NOMO-1 treated with dmso at 0.1 percent for 144 hours (cell line): ENCODE data around the gene GRB7.
"Not testable (repeated sequence)": the region's sequence is repeated elsewhere in the genome, so short reads cannot be mapped to it uniquely, and the experiment has no call there.

ENCODE experiments used
- DNase-seq: peaks from one replicate; lab custom pipeline; 2025; ENCODE audit not compliant: unreplicated experiment; lab: John Stamatoyannopoulos, UW

The GRB7 gene

GRCh38 chr17:39732586-39732985 lies 5.2 kb upstream of the GRB7 start:
- no peak for DNase-seq

- DNase-seq, result no peak
These were observed 1.9 kb upstream of the GRB7 start for GRCh38 chr17:39735882-39736281.

GRCh38 chr17:39736319-39737165 lies 1.2 kb upstream of the GRB7 start:
- no peak for DNase-seq

- DNase-seq, result no peak
These were observed 455 bp upstream of the GRB7 start for GRCh38 chr17:39737206-39737759.

- no peak for DNase-seq
These were observed 797 bp downstream of the GRB7 start for GRCh38 chr17:39738568-39738901.

- DNase-seq, result no peak
These were observed 1.5 kb downstream of the GRB7 start for GRCh38 chr17:39738983-39739884.

GRCh38 chr17:39739885-39740356 lies 2.2 kb downstream of the GRB7 start:
- DNase-seq, result no peak

GRCh38 chr17:39740357-39741111 lies 2.8 kb downstream of the GRB7 start:
- no peak for DNase-seq

- DNase-seq, result no peak
These were observed 4.6 kb downstream of the GRB7 start for GRCh38 chr17:39742126-39742855.

GRCh38 chr17:39742856-39743436 lies 5.2 kb downstream of the GRB7 start:
- DNase-seq, result no peak

GRCh38 chr17:39744075-39744835 lies 6.5 kb downstream of the GRB7 start:
- no peak for DNase-seq

- no peak for DNase-seq
These were observed 7.1 kb downstream of the GRB7 start for GRCh38 chr17:39744836-39745215.

- no peak for DNase-seq
These were observed 7.8 kb downstream of the GRB7 start for GRCh38 chr17:39745335-39746144.

GRCh38 chr17:39746145-39746461 lies 8.4 kb downstream of the GRB7 start:
- no peak for DNase-seq

GRCh38 chr17:39747745-39748144 lies 10.0 kb downstream of the GRB7 start:
- DNase-seq, result no peak

GRCh38 chr17:39748444-39749034 lies 10.8 kb downstream of the GRB7 start:
- DNase-seq, result not testable (repeated sequence)

GRCh38 chr17:39750131-39751015 lies 12.6 kb downstream of the GRB7 start:
- no peak for DNase-seq
